Activated CD4-positive, alpha-beta T cell treated with anti-CD3 and anti-CD28 coated beads, Interleukin-2, amount 50 U/mL, for 1 hour (primary cell): ENCODE measurements around the gene ZNF516.

Experiments used
- DNase-seq: peaks from one replicate; pipeline ENCODE4 v3.0.0-alpha.2; 2020

ZNF516 gene

GRCh38 chr18:76466410-76466991 is 28.5 kb downstream of the ZNF516 start:
- no peak for DNase-seq

- DNase-seq: no peak
Observed at GRCh38 chr18:76465630-76466409, 29.2 kb downstream of the ZNF516 start.

GRCh38 chr18:76464281-76465259 is 30.5 kb downstream of the ZNF516 start:
- DNase-seq: no peak

GRCh38 chr18:76463872-76464271 is 31.2 kb downstream of the ZNF516 start:
- no peak for DNase-seq

- no peak for DNase-seq
Observed at GRCh38 chr18:76463358-76463757, 31.7 kb downstream of the ZNF516 start.

- DNase-seq: no peak
Observed at GRCh38 chr18:76462326-76462694, 32.7 kb downstream of the ZNF516 start.

- no peak for DNase-seq
Observed at GRCh38 chr18:76461692-76462325, 33.2 kb downstream of the ZNF516 start.

GRCh38 chr18:76461148-76461547 is 33.9 kb downstream of the ZNF516 start:
- DNase-seq: no peak

- no peak for DNase-seq
Observed at GRCh38 chr18:76460482-76460881, 34.6 kb downstream of the ZNF516 start.

- no peak for DNase-seq
Observed at GRCh38 chr18:76459687-76460350, 35.2 kb downstream of the ZNF516 start.

- no peak for DNase-seq
Observed at GRCh38 chr18:76459312-76459686, 35.7 kb downstream of the ZNF516 start.

GRCh38 chr18:76458522-76459311 is 36.3 kb downstream of the ZNF516 start:
- DNase-seq: no peak

- no peak for DNase-seq
Observed at GRCh38 chr18:76457957-76458356, 37.1 kb downstream of the ZNF516 start.

GRCh38 chr18:76457475-76457874 is 37.6 kb downstream of the ZNF516 start:
- DNase-seq: no peak

GRCh38 chr18:76456823-76457222 is 38.2 kb downstream of the ZNF516 start:
- DNase-seq: no peak

GRCh38 chr18:76456018-76456750 is 38.9 kb downstream of the ZNF516 start:
- DNase-seq: no peak

GRCh38 chr18:76455003-76455676 is 39.9 kb downstream of the ZNF516 start:
- no peak for DNase-seq

GRCh38 chr18:76454418-76454817 is 40.6 kb downstream of the ZNF516 start:
- no peak for DNase-seq

- no peak for DNase-seq
Observed at GRCh38 chr18:76453932-76454331, 41.1 kb downstream of the ZNF516 start.

- DNase-seq: no peak
Observed at GRCh38 chr18:76453057-76453561, 41.9 kb downstream of the ZNF516 start.
